Progenitor cell of endocrine pancreas (in vitro differentiated cells): ENCODE data around the gene MS4A8. TPM values are rescaled to one million over a fixed set of nuclear protein-coding genes. Genes with fewer than 3 reads are reported as not detected.

Source experiments
- DNase-seq: peaks from one replicate; pipeline ENCODE4 v3.0.0; 2021; ENCODE audit warnings: low spot score; ENCODE audit not compliant: unreplicated experiment
- H3K27ac Mint-ChIP-seq: 2 replicates; pipeline ENCODE4 v1.8.0; 2021; ENCODE audit warnings: mild to moderate bottlenecking, moderate library complexity, mixed read lengths
- H3K27me3 Mint-ChIP-seq: 2 replicates; pipeline ENCODE4 v1.8.0; 2021; ENCODE audit warnings: mixed read lengths
- H3K36me3 Mint-ChIP-seq: 2 replicates; pipeline ENCODE4 v1.8.0; 2022; ENCODE audit warnings: mixed read lengths; ENCODE audit not compliant: insufficient read depth
- H3K4me1 Mint-ChIP-seq: 2 replicates; pipeline ENCODE4 v1.8.0; 2021; ENCODE audit warnings: low read depth, mixed read lengths
- H3K4me3 Mint-ChIP-seq: 2 replicates; pipeline ENCODE4 v1.8.0; 2021; ENCODE audit warnings: low read depth, mild to moderate bottlenecking, moderate library complexity, mixed read lengths
- H3K9me3 Mint-ChIP-seq: 2 replicates; pipeline ENCODE4 v1.8.0; 2021; ENCODE audit warnings: low read depth, mixed read lengths
- CTCF ChIP-seq: fragments of 200-600 bp; sonication (generic); IDR thresholded peaks from one replicate; pipeline ENCODE4 v1.5.0; 2021; ENCODE audit warnings: antibody characterized with exemption, mild to moderate bottlenecking; ENCODE audit not compliant: unreplicated experiment
- total RNA-seq: library from RNA; stranded (reverse); gene quantifications from 2 replicates; pipeline ENCODE4 v1.2.1, GENCODE V29; 2021

The MS4A8 gene
- total RNA-seq, 1 donor from 2014 or later: 5.1 TPM

- H3K9me3 Mint-ChIP-seq: peaks cover 7% of the 10 kb centered on the region
- H3K27me3 Mint-ChIP-seq: peaks cover 20% of the 10 kb centered on the region
- no peak overlapping the region for H3K27ac Mint-ChIP-seq
- no peak overlapping the region for H3K4me3 Mint-ChIP-seq
- no peak for DNase-seq
- no peaks in the 10 kb centered on the region for H3K36me3 Mint-ChIP-seq
- H3K4me1 Mint-ChIP-seq: no peaks in the 10 kb centered on the region
- no peak for TF ChIP-seq CTCF
Measured at GRCh38 chr11:60741421-60741820, 42.0 kb downstream of the MS4A8 start.

GRCh38 chr11:60743058-60743457, 43.6 kb downstream of the MS4A8 start:
- peaks cover 7% of the 10 kb centered on the region for H3K9me3 Mint-ChIP-seq
- TF ChIP-seq CTCF: no peak
- DNase-seq: no peak

GRCh38 chr11:60744114-60744513, 44.7 kb downstream of the MS4A8 start:
- Mint-ChIP-seq H3K4me1 (no peaks in the 10 kb centered on the region), H3K27me3 (peaks cover 2% of the 10 kb centered on the region), H3K9me3 (peaks cover 7% of the 10 kb centered on the region), H3K36me3 (no peaks in the 10 kb centered on the region), H3K4me3 (no peak overlapping the region), H3K27ac (no peak overlapping the region)
- no peak for TF ChIP-seq CTCF
- no peak for DNase-seq

More at GRCh38 chr11:60743058-60743457, 43.6 kb downstream of the MS4A8 start:
- Mint-ChIP-seq H3K27me3 (peaks cover 13% of the 10 kb centered on the region), H3K36me3 (no peaks in the 10 kb centered on the region), H3K27ac (no peak overlapping the region), H3K4me3 (no peak overlapping the region), H3K4me1 (no peaks in the 10 kb centered on the region)

GRCh38 chr11:60747359-60747873, 48.0 kb downstream of the MS4A8 start:
- H3K27me3 Mint-ChIP-seq: peaks cover 11% of the 10 kb centered on the region
- no peak overlapping the region for H3K27ac Mint-ChIP-seq
- TF ChIP-seq CTCF: no peak
- peaks cover 4% of the 10 kb centered on the region for H3K9me3 Mint-ChIP-seq
- DNase-seq: no peak
- no peaks in the 10 kb centered on the region for H3K36me3 Mint-ChIP-seq
- H3K4me1 Mint-ChIP-seq: no peaks in the 10 kb centered on the region
- H3K4me3 Mint-ChIP-seq: no peak overlapping the region

GRCh38 chr11:60748225-60748624, 48.8 kb downstream of the MS4A8 start:
- no peaks in the 10 kb centered on the region for H3K36me3 Mint-ChIP-seq
- H3K4me3 Mint-ChIP-seq: no peak overlapping the region
- no peaks in the 10 kb centered on the region for H3K9me3 Mint-ChIP-seq
- H3K27me3 Mint-ChIP-seq: peaks cover 17% of the 10 kb centered on the region
- no peaks in the 10 kb centered on the region for H3K4me1 Mint-ChIP-seq
- no peak overlapping the region for H3K27ac Mint-ChIP-seq
- no peak for DNase-seq
- no peak for TF ChIP-seq CTCF
